CD4-positive, alpha-beta T cell treated with Interleukin-2 at 100 ng/mL for 4 hours (primary cell): ENCODE results near the gene DYDC1.
"Not testable (repeated sequence)": the region's sequence is repeated elsewhere in the genome, so short reads cannot be mapped to it uniquely, and the experiment has no call there.

Experiments used
- DNase-seq: peaks from one replicate; pipeline ENCODE4 v3.0.0-alpha.2; 2020; ENCODE audit warnings: low spot score

Gene DYDC1

DNA sequence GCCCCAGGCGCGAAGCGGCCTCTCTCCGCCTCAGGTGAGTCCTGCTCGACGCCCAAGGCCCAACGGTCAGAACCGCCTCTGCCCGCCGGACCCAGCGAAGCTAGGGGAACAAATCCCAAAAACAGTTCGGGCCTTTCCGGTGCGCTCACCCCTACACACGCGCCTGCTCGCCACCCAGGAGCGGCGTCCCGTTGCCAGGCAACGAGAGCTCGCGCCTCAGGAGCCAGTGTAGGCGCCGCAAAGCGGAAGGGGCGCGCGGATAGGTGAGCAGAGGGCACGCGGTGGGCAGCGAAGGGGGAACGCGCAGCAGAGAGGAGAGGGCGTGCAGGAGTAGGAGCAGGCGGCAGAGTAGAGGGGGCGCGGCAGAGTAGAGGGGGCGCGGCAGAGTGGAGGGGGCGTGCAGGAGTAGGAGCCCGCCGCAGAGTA, at the start of gene DYDC1, which contains the start of gene DYDC2:
DYDC1 (minus strand) TSS at position 193 of the 426 bp plus-strand sequence. CDS start 4,154 bp downstream, outside the sequence.
DYDC2 (plus strand) TSS at position 219 of the 426 bp plus-strand sequence. CDS start 5,663 bp downstream, outside the sequence.
- peak; percentile 5 for DNase-seq

DNA sequence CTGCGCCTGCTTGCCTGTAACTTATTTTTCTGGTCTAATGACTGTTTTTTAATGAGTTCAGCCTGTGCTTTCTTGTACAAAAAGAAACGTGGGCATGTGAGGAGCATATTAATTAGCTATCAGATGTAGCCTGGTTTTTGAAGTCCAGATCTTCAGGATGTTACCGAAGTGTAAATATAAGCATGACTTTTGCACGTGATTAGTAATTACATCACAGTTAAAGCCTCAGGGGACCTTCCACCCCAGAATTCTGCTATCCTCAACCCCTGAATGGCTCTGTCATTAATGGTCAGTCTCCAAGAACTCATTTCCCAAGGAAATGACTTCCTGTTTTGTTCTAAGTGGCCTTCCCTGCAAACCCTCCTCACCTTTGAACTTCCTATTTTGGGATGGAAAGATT, 49.6 kb upstream of the DYDC1 start:
- DNase-seq, result no peak

GRCh38 chr10:80405626-80406025, 49.1 kb upstream of the DYDC1 start:
- no peak for DNase-seq

DNA sequence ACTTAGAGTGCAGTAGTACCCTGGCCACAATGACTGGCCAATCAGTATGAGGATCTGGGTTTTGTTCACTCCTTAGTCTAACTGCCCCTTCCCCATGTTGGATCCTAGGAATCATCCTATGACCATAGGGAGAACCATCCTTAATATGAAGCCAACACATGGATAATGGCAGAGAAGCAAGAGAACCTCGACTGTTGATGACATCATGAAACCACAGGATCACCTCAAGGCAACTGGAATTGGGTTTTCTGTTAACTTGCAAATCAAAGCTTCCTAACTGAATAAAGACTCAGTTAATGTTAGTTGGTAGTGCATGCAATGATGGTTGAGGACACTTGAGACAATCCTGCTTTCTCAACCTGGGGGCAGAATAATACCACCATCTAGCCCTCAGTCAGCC, 48.5 kb upstream of the DYDC1 start:
- DNase-seq, result no peak

DNA sequence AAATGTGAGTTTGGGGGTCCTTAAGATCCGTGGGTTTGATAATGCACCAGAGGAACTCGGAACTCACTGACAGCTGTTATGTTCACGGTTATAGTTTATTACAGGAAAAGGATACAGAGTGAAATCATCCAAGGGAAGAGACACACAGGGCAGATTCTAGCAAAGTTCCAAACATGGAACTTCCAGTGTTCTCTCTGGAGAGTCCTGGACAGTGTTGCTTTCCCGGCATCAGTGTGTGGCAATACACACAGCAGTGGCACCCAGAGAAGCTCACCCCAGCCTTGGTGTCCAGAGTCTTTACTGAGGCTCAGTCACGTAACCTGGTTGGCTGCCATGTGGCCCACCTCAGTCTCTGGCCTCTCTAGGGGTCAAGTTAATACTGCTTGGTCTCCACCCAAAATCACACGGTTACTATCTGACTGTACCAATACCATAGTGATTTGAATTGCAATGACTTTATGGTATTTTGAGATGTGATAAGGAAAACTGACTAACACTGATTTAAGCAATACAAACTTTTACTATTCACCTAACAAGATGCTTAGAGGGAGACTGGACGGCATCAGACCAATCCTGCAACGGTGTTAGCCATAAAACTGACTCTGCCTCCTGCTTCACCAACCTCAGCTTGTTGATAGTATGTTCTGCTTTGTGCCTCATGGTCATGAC, 43.7 kb upstream of the DYDC1 start:
- DNase-seq, result no peak

DNA sequence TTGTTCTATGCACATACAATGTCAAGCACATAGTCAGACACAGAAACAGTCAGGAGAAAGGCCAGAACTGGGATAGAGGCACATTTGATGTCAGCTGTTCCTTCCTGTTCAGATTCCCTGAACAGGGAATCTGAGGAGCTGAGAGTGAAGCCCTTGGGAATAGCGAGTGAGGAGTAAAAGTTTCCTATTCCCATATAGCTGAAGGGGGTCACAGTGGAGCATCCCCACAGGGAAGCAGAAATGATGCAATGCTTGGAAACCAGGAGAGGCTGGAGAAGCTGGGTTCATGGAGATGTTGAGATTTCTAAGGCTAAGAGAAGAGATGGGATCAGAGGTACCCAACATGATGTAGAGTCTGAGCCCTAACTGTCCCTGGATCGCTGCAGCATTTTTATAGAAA, 40.5 kb upstream of the DYDC1 start:
- DNase-seq, result no peak

DNA sequence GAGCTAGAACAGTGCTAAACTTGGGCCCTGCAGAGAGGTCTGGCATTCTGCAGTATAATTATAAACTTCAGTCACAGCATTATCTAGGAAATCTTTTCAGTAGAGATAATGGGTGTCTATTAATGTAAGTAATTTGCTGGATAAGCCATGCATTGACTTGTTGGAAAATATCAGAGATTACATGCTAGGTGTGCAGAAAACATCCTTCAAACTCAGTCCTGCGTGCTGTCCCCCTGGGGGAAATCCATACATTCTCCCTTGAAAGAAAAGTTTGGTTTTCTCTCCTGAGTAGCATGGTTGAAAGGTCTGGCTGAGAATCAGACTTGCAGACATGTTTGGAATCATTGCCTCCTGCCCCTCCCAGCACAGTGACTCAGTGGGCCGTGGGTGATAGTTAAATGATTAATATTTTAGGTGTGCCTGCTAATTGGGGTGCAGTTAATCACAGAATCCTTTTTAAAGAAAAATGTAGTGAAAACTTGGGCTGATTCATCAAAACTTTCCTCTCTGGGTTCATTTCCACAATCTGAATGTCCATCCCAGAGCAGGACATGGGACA, 37.9 kb upstream of the DYDC1 start:
- no peak for DNase-seq

- no peak for DNase-seq
These were observed 35.7 kb upstream of the DYDC1 start for GRCh38 chr10:80392250-80392649.

GRCh38 chr10:80390740-80391139, 34.2 kb upstream of the DYDC1 start:
- DNase-seq, result no peak

DNA sequence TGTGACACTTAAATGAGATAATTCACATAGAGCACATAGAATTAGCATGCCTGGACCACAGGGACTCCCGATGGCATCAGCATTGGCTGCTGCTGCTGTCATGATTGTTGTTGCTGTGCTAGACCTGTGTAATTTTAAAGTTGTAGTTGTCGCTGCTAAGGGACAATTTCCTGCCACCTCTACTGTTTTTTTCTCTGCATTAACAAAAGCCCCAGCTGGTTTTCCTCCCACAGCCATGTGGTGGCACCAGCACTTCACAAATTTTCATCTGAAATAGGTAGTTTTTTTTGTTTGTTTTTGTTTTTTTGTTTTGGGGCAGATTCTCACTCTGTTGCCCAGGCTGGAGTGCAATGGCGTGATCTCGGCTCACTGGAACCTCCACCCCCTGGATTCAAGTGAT, 26.4 kb upstream of the DYDC1 start:
- DNase-seq, result peak; percentile 57

DNA sequence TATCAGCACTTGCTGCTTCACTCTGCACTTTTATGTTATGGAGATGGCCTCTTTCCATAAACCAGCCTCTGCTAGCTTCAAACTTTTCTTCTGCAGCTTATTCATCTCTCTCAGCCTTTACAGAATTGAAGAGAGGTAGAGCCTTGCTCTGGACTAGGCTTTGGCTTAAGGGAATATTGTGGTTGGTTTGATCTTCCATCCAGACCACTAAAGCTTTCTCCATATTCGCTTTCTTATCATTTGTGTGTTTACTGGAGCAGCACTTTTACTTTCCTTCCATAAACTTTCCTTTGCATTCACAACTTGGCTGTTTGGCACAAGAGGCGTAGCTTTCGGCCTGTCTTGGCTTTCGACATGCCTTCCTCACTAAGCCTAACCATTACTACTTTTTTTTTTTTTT, 23.6 kb upstream of the DYDC1 start:
- no peak for DNase-seq

DNA sequence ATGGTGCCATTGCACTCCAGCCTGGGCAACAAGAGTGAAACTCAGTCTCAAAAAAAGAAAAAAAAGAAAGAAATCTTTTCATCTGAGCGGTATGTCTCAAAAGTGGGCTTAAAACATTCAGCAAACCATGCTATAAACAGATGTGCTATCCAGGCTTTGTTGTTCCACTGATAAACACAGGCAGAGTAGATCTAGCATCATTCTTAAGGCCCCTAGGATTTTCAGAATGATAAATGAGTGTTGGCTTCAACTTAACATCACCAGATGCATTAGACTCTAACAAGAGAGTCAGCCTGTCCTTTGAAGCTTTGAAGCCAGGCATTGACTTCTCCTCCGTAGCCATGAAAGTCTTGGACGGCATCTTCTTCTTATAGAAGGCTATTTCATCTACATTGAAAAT, 23.1 kb upstream of the DYDC1 start:
- DNase-seq, result no peak

- no peak for DNase-seq
These were observed 16.9 kb upstream of the DYDC1 start for GRCh38 chr10:80373502-80373901.

DNA sequence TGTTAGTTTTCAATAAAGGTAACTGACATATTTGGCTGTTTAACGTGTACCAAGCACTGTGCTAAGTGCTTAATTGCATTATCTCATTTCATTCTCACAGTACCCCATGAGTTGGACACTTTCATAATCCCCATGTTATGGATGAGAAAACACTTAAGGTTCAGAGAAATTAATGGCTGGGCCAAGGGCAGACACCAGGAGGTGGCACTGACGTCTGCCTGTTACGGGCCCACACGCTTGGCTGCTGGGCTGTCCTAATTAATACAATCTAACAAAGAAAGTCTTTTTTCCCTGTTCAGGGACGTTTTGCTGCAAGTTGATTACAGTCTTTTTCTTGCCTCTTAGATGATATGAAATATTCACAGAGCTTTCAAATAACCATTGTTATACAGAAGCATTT, 16.1 kb upstream of the DYDC1 start:
- DNase-seq, result no peak

DNA sequence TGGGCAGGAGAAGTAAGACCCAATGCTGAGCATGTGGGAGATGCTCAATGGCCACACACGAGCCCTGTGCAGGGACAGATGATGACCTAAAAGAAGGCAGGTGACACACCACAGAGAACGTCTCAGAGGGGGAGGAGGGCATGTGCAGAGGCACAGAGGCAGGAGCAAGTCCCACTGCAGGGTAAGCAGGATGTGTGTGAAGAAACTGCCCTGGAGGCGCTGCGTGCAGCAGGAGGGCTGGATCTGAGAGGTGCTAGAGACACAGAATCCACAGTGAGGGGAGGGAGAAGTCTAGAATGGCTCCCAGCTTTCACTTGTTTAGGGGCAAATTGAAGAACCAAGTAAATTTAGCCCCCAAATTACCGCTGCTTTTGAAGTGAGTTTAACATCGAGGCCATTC, 14.9 kb upstream of the DYDC1 start:
- no peak for DNase-seq

DNA sequence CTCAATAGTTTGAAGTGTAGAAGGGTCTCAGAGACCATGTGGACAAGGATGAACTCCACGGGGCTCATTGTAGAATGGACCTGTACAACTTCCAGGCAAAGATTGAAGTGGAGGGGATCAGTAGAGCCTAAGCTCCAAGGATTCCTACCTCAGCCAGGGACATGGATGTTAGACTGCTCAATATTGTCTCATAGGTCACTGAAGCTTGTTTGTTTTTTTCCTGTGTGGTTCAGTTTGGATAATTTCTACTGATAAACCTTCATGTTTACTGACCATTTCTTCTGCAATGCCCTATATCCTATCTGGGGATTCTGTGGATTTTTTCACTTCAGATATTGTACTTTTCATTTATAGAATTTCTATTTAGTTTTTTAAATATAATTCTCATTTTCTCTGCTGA, 9.0 kb upstream of the DYDC1 start:
- no peak for DNase-seq

GRCh38 chr10:80359644-80360043, 3.1 kb upstream of the DYDC1 start:
- DNase-seq, result no peak

- DNase-seq, result not testable (repeated sequence)
These were observed 2.4 kb upstream of the DYDC1 start for GRCh38 chr10:80358925-80359324.

GRCh38 chr10:80357851-80358125, 1.2 kb upstream of the DYDC1 start:
- DNase-seq, result no peak

- DNase-seq, result no peak
These were observed 665 bp upstream of the DYDC1 start for GRCh38 chr10:80356989-80357850.

DNA sequence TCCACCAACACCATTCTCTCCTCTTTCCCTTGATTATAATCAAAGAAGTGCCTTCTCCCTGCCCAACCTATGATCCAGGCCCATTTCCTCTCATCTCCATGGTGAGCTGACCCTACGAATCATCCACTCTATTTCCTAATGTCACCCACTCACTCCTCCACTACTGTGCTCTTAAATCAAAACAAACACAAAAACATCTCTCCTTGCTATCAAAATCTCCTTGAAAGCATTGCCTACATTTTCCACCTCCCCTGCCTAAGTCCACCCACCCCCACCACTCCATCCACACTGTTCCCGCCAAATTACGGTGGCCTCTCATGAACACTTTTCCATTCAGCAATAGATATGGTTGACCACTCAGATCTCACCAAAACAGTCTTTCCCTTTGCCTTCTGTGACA, 5.3 kb downstream of the DYDC1 start:
- no peak for DNase-seq

DNA sequence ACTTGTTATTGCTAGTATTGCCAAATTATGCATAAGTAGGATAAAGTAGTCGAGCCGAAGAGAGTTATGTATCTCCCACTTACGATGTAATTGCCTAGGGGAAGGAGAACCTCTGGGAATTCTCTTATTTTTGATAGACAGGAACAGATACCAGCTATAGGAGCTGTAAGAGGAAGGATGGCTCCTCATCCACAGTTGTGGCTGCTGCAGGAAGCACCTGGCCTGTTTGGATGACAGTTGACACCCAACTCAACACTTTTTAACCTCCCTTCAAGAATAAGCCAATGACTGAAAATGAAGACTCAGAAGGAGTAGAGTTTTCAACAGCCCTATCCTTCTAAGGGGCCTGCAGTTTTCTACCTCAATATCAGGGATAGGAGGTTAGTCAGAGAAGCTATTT, 6.3 kb downstream of the DYDC1 start:
- no peak for DNase-seq

GRCh38 chr10:80344912-80345311, 11.6 kb downstream of the DYDC1 start:
- DNase-seq, result no peak
